Measurements from ENCODE around the gene PPIC.

PPIC gene

DNA sequence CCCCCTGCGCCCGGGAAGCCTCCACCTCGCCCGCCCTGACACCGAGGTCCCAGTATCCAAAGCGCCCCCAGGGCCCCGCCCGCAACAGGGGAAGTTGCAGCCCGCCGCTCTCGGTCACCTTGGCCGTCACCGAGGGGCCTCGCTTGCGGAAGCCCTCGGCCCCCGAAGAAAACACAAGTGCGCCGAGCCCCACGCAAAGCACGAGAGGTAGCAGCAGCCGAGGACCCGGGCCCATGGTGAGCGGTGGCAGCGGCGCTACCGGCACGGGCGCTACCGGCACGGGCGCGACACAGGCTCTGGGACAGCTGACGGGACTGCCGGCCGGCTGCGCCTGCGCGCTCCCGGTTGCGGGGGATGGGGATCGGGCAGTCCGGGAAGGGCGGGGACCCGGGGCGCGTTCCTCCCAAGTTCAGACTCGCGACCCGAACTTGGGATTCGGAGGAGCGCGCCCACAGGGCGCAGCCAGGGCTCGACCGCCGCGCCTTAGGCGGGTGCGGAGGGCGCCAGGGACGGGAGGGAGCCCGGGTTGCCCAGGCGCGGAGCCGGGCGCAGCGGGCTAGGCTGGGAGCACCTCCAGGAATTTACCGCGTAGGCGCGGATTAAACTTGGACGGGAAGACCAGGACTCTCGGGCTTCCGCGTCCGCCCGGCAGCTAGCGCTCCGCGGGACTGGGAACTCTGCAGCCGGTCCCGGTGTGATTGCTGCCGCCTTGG, at the start of gene PPIC:
TSS of gene PPIC (minus strand) at position 335 of the 713 bp plus-strand sequence. CDS start at position 235, 100 bp downstream.
- TF ChIP-seq, protein P1, sequence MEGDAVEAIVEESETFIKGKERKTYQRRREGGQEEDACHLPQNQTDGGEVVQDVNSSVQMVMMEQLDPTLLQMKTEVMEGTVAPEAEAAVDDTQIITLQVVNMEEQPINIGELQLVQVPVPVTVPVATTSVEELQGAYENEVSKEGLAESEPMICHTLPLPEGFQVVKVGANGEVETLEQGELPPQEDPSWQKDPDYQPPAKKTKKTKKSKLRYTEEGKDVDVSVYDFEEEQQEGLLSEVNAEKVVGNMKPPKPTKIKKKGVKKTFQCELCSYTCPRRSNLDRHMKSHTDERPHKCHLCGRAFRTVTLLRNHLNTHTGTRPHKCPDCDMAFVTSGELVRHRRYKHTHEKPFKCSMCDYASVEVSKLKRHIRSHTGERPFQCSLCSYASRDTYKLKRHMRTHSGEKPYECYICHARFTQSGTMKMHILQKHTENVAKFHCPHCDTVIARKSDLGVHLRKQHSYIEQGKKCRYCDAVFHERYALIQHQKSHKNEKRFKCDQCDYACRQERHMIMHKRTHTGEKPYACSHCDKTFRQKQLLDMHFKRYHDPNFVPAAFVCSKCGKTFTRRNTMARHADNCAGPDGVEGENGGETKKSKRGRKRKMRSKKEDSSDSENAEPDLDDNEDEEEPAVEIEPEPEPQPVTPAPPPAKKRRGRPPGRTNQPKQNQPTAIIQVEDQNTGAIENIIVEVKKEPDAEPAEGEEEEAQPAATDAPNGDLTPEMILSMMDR (IDR thresholded peaks at IDR 0.05; ENCODE audit: extremely low read depth, missing control alignments): no peak
- peak; percentile 69 for DNase-seq (ENCODE audit: low spot score)

DNA sequence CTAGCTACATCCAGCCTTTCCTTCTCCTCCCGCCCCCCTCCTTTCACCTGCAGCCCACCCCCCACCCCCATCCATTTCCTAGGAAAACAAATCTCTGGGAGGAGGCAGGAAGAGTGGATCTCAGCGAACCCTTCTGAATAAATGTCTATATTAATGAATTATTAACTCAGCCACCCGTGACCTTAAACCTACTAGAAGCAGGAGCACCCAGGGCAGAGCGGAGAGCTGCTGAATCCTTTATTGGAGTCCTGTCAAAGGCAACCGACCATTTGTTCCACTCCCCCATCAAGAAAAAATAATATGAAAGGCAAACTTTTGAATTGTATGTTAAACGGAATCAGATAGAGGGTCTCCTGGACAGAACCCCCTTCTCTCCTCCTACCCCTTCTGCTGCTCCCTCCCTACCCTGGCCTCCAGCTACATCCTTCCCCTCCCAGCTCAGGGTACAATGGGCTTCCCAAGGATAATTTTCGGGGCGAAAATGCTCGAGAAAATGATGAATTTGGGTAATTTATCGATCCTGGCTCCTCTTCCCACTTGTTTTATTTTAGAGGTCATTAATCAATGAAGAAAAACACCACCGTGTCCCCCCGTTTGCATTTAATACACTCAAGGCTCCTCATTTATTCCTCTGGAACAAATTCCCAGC, 49.2 kb upstream of the PPIC start:
- TF ChIP-seq, protein P1 (IDR thresholded peaks at IDR 0.05; ENCODE audit: extremely low read depth, missing control alignments): no peak
- no peak for DNase-seq (ENCODE audit: low spot score)

DNA sequence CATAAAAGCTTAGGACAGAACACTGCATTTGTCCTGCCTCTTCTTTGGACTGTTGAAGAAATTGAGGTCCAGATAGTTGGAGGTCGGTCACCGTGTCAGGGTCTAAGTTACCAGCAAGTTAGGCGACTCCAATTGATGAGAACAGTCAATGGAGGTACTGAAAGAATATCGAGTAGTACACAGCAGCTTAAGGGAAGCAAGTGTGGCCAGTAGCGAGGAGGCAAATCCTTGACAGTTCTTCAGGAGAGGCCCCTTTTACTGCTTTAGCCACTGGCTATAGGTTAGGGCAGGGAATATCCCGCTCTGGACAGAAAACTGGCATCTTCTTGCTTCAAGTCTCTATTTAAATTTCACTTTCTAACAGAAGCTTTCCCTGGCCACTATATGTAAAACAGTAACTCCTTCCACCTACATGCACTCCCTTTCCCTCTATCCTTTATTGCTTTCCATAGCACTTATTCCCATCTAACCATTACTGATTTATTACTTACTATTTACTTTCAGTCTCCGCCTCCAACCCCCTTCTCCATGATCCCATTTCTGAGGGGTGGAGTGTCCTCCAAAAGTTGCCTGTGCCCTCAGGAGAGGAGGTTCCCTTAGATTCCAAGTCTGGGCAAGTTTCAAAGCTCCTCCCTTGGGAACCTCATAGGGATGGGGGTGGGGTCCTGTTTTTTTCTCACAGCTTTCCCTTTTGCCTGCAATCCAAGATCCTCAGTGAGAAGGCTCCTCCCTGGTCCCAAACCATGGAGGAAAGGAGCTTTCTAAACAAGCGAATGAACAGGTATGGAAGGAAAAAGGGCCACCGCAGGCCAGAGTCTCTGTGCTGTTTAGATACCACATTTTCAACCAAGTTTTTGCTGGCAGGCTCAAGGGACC, 48.4 kb upstream of the PPIC start:
- TF ChIP-seq, protein P1 (IDR thresholded peaks at IDR 0.05; ENCODE audit: extremely low read depth, missing control alignments): no peak
- no peak for DNase-seq (ENCODE audit: low spot score)

DNA sequence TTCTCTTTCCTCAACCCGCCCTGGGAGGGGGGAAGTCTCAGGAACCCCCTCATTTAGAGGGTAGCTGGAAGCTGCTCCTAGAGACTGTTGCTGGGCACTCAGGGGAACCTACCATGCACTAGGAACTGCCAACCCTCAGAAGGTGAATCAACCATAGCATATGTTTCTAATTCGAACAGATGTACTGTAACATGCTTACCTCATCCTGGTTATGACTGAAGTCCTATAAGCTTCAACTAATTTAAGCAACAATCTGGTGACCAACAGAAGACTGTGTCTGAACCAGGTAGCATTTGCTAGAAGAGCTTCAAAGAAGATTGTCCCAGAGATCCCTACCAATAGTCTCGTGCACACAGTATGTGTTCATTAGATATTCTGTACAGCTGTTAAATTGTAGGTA, 46.8 kb upstream of the PPIC start:
- TF ChIP-seq, protein P1 (IDR thresholded peaks at IDR 0.05; ENCODE audit: extremely low read depth, missing control alignments): no peak
- no peak for DNase-seq (ENCODE audit: low spot score)

DNA sequence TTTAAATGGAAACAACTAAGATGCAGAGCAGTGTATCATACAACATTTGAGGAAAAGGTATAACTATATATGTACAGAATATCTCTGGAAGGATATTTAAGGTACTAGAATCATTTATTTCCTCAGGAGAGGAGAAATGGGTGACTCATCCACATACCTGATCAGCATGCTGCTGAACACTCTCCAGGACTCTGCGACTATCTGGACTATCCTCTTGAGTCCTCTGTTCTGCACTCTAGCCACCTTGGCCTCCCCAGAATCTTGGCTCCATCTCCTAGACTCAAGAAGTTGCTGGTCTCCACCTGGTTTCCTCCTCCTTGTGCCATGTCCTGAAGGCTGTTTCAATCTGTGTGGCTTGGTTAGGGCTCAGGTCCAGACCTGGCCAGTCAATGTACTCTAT, 43.7 kb upstream of the PPIC start:
- DNase-seq (ENCODE audit: low spot score): no peak
- TF ChIP-seq, protein P1 (IDR thresholded peaks at IDR 0.05; ENCODE audit: extremely low read depth, missing control alignments): no peak

DNA sequence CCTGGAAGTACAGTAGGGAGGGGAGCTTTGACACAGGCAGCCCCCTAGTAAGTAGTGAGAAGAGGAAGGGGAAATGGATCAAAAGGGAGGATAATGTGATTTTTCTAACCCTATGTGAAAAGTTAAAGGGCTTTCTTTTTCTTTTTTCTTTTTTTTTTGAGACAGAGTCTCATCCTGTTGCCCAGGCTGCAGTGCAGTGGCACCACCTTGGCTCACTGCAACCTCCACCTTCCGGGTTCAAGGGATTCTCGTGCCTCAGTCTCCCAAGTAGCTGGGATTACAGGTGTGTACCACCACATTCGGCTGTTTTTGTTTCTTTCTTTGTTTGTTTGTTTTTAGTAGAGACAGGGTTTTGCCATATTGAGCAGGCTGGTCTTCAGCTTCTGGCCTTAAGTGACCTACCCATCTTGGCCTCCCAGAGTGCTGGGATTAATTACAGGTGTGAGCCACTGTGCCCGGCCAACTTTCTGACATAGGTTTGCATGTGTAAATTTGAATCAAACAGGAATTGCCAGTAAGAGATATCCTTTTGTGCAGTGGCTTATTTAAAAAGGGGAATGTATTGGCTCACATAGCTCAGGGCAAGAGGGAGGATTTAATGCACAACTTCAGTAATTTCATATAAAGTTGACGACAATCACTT, 39.1 kb upstream of the PPIC start:
- TF ChIP-seq, protein P1 (IDR thresholded peaks at IDR 0.05; ENCODE audit: extremely low read depth, missing control alignments): no peak
- no peak for DNase-seq (ENCODE audit: low spot score)
